GM18907 (cell line): ENCODE results near the gene LRSAM1.
A peak's percentile ranks its signal among the peaks of the same experiment; 100 is the strongest.

Experiments
- ATAC-seq: cut with Tn5 transposase; IDR thresholded peaks from one replicate; pipeline ENCODE4 v1.9.1; 2021; ENCODE audit warnings: mild to moderate bottlenecking, moderate library complexity; ENCODE audit not compliant: unreplicated experiment

LRSAM1 gene

DNA sequence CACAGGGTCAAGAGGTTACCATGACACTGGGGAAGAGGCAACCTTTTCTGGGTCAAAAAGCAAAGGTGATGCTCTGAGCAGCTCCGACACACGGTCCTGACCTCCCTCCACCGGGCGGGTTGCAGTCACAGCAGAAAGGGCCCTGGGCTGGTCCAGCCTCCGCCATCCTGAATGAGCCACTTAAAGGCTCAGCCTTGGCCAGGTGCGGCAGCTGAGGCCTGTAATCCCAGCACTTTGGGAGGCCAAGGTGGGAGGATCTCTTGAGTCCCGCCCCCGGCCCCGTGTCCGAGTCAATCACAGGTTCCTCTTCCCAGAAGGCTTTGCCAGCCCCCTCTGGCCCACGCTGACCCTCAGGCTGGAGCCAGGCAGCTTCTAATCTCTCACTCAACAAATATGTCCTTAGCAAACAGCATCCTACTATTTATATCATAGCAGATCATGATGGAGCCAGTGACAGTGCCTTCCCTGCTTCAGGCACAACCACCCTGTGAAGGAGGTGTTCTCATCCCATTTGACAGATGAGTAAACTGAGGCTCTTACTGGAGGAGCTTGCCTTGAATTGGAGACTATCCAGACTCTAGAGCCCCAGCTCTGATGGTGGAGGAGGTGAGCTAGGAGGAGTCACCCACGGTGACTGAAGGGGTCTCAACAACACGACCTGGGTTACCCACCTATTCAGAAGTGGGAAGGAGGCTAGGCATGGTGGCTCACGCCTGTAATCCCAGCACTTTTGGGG is 79.1 kb downstream of the LRSAM1 start:
- no peak for ATAC-seq

DNA sequence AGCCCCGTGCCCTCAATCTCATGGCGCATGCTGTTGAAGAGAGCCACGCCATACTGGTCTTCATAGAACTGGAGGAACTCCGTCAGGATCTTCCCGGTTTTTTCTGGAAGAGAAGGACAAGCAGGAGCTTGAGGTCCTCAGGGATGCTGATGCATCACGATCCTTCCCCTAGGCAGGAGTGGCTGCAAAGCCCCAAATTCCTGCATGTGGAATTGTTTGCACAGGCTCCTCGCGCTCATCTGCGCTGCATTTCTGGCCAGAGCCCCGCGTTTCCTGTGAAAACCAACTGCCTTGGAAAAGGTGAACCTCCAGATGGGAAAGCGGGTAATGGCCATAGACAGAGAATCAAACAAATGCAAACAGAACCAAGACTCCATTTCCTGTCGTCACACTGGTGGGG is 80.4 kb downstream of the LRSAM1 start:
- no peak for ATAC-seq

DNA sequence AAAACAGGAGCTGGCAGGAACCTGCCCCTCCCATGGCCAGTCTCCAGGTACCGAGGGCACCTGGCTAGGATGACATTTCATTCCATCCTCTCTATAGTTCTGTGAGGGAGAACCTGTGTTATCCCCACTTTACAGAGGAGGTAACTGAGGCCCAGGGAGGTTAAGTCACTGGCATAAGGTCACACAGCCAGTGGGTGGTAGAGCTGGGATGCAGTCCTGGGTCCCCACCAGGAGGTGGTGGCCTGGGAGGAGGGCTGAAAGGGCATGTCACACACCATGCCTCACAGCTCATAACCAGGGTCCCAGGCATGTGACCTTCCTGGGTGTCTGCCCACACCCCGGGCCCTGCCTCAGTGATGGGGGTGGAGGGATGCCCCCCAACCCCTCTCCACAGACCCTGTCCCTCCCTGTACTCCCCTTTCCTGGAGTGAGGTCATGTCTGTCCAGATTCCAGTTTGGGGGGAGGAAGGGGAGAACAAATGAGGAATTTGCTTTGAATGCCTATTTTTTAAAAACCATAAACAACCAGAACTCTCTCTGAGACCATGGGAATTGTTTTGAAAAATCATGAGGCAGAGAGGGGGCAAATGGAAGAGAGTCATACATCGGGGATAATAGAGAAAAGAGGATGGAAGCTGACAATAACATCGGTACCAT is 83.1 kb downstream of the LRSAM1 start:
- no peak for ATAC-seq

DNA sequence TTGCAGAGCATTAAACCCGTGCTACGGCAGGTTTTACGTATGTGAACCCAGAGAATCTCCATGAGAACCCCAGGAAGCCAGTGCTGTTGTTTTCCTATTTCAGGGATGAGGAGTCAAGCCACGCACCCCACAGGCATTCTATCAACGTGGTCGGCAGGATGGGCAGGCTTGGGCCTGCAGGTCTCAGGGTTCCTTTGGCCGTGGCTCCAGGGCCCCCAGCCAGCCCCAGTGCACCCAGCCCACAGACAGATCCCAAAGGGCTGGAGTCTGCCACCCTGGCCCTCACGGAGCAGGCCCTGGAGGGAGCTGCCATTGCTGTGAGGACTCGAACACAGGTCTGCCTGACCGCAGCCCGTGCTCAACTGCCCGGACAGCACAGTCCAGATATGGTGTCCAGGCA is 83.6 kb downstream of the LRSAM1 start:
- ATAC-seq = no peak

DNA sequence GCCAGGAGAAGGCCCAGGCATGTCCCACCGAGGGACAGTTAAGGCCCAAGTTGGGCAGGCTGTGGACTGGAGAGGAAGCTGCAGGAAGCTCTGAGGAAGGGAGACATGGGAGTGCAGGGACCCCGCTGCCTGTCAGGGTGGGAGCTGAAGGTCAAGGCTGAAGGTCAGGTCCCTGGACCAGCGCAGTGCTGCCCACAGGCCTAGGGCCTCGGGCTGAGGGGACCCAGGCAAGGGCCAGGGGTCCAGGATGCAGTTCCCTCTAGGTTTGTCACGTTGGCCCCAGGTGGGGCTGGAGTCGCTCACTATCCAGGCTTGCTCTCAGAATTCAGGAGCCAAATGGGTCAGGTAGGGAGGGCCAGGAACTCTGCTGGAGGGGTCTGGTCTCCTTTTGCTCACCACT is 84.1 kb downstream of the LRSAM1 start:
- ATAC-seq = no peak

DNA sequence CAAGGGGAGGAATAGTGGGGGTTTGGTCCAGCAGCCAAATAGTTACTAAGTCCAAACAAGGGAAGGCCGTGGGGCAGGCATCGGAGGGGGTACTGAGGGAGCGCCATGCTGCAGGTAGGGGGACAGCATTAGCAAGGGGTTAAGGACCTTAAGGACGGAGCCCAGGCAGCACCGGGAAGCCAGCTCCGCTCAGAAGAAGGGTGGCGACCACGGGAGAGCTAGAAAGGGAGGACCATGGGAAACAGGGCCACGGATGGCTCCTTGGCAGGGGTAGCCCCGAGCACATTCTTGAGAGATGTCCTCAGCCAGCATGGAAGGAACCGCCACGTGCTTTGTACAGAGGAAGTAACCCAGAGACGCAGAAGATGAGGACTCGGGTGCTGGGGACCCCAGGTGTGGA is 84.5 kb downstream of the LRSAM1 start:
- ATAC-seq = no peak

DNA sequence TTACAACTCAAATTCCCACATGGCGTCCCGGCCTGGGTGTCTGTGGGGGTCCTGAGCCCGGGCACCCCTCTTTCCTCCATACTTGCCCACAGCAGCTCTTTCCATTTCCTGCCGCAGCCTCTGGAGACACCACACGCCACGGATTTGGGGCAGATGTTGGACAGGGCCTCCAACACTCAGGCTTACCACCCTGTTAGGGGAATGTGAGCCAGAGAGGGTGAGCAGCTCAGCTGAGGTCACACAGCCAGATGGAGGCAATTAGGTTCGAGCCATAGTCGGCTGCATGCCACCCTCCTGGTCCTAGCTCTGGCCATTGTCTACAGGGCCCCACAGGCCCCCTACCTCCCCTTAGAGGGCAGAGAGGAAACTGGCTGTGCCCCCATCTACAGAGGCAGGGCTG is 85.2 kb downstream of the LRSAM1 start:
- no peak for ATAC-seq

DNA sequence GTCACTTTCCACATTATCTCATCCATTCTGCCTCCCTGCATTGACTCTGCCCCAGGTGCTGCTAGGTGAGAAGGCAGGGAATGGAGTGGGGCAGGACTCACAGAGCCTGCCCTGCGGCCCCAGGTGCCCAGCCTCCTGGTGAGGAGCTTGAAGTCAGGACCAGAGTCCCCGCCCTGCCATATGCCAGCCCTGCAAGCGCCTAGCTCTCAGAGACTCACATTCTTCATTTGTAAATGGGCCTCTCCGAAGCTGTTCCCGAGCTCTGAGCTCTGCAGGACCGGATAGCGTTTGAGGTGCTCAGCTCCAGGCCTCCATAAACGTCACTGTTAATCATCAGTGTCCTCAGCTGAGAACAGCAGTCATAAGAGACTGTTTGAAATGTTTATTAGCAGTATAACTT is 85.7 kb downstream of the LRSAM1 start:
- ATAC-seq = no peak

DNA sequence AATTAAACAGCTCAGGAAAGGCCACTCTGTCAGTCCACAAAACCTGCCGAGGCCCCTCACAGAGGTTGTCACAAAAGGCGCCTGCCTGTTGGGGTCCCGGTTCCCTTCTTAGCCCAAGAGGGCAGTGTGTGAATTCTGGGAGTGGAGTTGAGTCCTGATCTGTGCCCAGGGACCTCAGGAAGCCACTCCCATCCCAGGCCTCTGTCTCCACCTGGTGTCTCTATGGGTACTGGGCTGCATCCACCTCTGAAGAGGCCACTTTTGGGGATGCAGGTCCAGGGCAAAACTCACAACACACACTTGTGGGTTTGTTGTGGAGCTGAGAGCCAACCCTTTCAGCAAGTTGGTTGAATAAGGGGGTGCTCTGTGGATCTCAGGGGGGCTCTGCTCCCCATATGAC is 86.5 kb downstream of the LRSAM1 start:
- no peak for ATAC-seq

DNA sequence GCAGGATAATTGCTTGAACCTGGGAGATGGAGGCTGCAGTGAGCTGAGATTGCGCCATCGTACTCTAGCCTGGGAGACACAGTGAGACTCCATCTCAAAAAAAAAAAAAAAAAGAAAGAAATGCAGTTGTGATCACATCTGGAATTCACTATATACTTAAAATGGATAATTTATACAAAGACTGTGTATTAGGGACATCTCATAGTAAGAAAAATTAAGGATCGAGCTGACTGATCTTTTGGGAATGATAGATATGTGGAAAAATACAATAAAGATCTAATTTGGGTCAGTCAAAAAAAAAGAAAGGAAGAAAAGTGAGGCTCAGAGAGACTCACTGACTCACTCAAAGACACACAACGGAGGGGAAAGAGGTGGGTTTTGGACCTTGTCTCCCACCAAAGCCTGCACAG is 87.5 kb downstream of the LRSAM1 start:
- no peak for ATAC-seq

DNA sequence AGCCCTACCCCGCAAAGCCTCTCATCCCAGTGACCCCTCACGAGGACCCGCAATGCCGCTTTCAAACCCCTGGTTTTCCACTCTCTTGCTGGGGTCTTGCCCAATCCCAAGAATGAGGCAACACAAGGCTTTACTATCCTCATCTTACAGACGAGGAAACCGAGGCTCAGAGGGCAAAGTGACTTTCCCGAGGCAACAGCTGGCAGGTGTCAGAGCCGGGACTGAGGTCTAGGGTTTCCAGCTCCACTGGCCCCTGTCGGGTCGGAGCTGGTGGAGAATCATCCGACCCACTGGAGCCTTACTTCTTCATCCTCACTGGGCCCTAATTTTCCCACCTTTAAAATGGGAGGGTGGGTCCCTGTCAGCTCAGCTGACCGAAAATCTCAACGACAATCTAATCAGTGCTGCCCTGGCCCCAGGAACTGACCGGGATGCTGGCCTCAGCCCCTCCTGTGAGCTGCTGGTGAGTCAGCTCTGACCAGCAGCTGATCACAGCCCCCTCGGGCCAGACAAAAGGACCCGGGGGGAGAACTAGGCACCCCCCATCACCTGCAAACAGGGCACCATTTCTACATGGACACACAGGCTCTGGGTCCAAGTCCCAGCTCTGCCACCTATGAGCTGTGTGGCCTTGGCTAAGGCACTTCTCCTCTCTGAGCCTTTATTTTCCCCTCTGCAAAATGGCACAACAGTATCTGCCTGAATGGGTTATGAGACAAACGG is 88.1 kb downstream of the LRSAM1 start:
- no peak for ATAC-seq

DNA sequence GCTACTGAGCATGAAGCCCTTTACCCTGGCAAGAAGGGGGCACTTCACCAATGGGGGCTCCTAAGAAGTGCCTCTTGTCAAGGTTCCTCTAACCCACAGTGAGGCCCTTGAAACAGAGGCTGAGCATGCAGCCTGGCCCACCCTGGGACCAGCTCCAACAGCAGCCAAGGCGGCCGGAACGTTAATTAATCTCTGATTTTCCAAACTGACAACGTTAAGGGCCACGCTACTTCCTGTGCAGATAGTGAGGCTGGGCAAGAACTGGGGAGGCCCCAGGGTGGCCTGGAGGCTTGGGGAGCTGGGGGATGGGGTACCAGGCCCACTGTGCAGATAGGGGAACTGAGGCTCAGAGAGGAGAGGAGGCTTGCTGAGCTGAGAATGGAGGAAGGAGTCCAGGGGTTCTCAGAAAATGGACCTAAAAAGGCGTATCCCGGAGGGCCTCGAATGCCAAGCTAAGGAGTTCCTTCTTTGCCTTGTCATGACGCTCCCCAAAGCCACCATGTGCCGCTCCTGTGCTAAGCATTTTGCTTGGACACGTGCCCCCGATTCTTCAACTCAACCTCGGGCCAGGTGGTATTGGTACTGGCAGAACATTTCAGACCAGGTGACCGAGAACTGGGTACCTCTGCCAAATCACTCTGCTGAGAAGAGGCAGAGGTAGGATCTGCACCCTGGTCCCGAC is 88.8 kb downstream of the LRSAM1 start:
- no peak for ATAC-seq

DNA sequence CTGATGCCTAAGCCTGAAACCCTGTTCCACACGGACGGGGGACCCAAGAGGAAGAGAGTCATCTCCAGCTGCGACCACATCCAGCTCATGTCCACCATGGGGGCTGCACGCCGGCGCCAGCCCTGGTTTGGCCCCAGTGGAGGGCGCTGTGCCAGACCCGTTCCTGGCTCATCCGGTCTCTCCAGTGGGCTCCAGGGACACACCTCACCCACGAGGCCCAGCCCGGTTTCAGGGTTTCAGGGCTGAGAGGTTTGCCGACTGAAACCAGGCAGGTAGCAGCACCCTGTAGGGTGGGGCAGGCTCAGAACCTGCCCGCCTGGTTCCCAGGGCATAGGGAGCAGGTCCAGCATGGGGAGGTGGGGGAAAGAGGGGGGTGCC is 89.3 kb downstream of the LRSAM1 start:
- no peak for ATAC-seq

DNA sequence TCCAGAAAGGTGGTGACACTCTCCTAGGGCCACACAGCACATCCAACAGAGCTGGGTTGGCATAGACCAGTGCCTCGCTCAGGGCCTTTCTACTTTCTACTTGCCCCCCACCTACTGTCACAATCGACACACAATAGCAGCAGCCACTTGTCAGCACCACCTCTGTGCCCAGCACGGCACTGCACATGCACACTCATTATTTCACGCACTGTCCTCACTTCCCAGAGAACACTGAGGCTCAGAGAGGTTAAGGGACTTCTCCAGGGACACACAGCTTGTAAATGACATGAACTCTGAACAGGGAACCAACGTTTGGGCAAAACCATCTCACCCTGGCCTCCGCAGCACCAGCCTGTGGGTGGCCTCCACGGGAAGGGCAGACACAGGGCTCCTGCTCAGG is 89.9 kb downstream of the LRSAM1 start:
- no peak for ATAC-seq

DNA sequence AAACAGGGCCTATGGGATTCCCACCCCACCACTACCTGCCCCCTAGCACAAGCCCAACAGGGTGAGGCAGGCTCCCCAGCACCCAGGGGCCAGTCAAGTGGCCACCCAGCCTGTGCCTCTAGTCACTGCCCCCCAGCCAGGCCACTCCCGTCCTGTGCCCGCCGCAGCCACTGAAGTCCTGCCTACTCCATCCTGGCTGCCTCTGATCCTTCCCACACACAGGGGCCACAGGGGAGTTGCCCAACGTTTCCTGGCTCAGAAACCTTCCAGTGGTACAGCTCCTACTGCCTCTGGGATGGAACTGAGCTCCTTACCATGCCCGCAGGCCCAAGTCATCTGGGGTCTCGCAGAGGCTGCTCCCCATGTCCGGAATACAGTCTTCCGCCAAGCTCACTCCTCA is 90.6 kb downstream of the LRSAM1 start:
- ATAC-seq = no peak

DNA sequence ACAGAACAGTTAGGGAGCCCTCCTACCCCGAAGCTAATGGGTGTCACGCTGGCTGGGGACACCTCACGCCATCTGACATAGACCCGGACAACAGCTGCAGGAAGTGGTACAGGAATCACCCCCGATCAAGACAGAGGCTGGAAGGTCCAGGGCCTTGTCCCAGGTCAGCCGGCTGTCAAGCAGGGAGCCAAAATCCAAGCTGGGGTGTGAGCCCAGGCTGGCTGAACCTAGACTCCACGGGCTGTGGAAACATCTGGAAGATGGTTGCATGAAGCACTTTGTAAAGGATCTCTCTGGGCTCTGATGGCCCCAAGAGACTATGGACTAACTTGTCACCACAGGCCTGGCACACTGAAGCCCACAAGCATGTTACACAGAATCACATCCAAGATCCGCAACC is 91.9 kb downstream of the LRSAM1 start:
- ATAC-seq = no peak

DNA sequence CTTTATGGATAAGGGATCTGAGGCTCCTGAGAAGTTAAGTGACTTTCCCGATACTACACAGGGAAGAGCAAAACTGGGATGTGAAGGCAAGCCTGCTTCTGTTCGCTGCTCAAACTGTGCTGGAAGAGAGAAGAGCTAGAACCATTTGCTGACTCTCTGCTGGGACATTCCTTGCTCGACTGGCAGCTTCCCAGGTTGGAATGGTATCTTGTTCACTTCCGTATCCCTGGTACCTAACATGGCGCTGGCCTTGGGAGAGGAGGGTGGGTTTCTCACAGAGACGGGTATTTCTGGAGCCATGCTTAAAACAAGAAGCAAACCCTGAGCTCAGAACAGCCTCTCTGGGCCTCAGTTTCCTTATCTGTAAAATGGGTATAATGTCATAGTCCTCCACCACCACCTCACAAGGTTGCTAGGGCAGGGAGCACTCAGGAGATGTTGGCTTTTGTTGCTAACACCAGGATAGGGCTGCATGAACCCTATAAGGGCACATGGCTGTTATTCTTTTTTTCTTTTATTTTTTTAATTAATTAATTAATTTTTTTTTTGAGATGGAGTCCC is 92.7 kb downstream of the LRSAM1 start:
- no peak for ATAC-seq

DNA sequence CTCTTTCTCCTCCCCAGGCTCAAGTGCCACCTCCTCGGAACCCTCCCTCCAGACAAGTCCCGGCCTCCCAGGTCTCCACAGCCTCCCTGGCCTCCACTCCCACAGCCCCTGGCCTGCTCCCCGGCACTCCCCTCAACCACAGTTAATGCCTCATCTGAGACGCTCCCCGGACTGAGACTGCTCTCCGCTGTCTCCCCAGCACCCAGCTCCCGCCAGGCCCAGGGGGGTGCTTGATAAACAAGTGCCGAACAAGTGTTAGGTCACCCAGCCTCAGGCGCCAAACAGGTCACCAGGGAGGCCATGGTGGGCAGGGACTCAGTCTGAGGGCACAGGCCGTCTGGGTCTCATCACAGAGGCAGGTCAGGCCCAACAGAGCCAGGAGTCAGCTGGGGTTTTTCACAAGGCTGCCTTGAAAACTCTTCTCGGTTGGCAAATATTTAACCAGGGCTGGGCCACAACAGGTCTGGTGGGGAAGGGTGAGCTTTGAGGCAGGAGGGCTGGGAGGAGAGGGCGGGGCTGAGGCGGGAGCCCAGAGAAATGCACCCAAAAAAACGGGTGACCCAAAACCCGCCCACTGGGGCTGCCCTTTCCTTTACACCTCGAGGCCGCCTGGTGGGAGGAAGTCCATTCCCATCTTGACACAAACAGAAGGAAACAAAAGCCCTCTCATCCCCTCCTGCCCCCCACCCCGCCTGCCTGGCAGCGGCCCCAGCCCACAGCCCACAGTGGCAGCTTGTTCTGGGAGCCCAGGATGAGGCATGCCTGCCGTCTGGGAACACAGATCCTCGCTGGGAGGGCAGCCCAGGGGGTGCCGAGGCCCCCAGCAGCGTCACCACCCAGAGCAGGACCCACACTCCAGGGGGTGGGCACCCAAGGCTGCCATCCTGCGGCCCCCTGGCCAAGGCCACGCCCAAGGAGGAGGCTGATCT is 94.2 kb downstream of the LRSAM1 start:
- peak; percentile 81 for ATAC-seq

DNA sequence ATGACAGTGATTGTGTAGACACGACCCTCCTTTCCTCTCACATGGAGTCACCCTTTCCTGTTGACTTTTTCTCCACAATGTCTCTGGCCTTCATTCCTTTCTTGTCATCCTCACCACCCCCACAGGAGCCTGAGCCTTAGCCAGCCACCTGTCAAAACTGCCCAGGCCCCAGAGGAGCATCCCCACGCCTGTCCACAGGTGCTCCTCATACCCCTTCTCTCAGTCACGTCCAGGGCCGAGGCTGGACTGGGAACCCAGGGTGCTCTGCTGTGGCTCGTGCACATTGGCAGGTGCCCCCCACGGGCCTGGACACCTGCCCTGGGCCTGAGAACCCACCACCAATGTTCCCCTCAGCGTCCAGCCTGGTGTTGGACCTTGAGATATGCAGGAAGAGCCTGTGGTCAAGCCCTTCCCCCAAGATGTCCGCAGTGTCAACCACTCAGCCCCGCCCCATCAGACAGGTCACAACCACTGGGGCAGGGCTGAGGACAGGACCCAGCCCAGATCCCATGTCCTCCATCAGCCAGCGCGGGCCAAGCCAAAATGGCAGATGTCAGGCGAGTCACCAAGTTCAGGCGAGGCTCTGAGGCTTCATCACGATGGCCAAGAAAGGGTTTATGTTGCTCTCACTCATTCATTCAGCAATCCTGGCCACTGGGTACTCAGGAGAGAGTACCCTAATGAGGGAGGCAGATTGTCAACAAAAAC is 95.0 kb downstream of the LRSAM1 start:
- ATAC-seq = no peak
